Liver (tissue), 9 donors: Measurements from ENCODE around the gene TMEM140. TPM values are rescaled to one million over a fixed set of nuclear protein-coding genes. Genes with fewer than 3 reads are reported as not detected.

Source experiments
- DNase-seq: peaks from one replicate; pipeline ENCODE4 v3.0.0-alpha.2; 2017; ENCODE audit warnings: low spot score
- H3K27ac ChIP-seq, 2 donors: one replicate each; pipeline ENCODE4 v1.7.0; 2013; ENCODE audit warnings: inconsistent platforms in 2 of 2, low read length in 2 of 2, control low read depth in 1 of 2, low read depth in 1 of 2, mild to moderate bottlenecking in 1 of 2
- H3K27me3 ChIP-seq, 4 donors: one replicate each; pipeline versions ENCODE4 v1.6.1 to v1.7.0; 2013; ENCODE audit warnings: low read length in 3 of 4, inconsistent platforms in 1 of 4, mild to moderate bottlenecking in 1 of 4, moderate library complexity in 1 of 4; ENCODE audit not compliant: control insufficient read depth in 4 of 4, insufficient read depth in 4 of 4
- H3K36me3 ChIP-seq, 4 donors: one replicate each; pipeline versions ENCODE4 v1.6.1 to v1.7.0; 2013; ENCODE audit warnings: low read length in 3 of 4, mild to moderate bottlenecking in 3 of 4, low read depth in 1 of 4, moderate library complexity in 1 of 4; ENCODE audit not compliant: control insufficient read depth in 4 of 4, insufficient read depth in 3 of 4
- H3K4me1 ChIP-seq, 4 donors: one replicate each; pipeline versions ENCODE4 v1.6.1 to v1.7.0; 2013; ENCODE audit warnings: low read length in 3 of 4, mild to moderate bottlenecking in 3 of 4, moderate library complexity in 1 of 4; ENCODE audit not compliant: control insufficient read depth in 4 of 4, insufficient read depth in 4 of 4
- H3K4me3 ChIP-seq, 3 donors: one replicate each; pipeline versions ENCODE4 v1.6.1 to v1.7.0; 2013; ENCODE audit warnings: low read length in 3 of 3, control low read depth in 1 of 3, low read depth in 1 of 3, mild to moderate bottlenecking in 1 of 3
- H3K9ac ChIP-seq, 2 donors: one replicate each; pipeline ENCODE4 v1.7.0; 2013; ENCODE audit warnings: low read length in 2 of 2, mild to moderate bottlenecking in 2 of 2, moderate library complexity in 2 of 2, control low read depth in 1 of 2, low read depth in 1 of 2
- H3K9me3 ChIP-seq, 4 donors: one replicate each; pipeline versions ENCODE4 v1.6.1 to v1.7.0; 2013; ENCODE audit warnings: low read length in 3 of 4; ENCODE audit not compliant: control insufficient read depth in 4 of 4
- ATF3 ChIP-seq: IDR thresholded peaks from 2 replicates; pipeline ENCODE4 v1.6.1; 2016; ENCODE audit warnings: antibody characterized with exemption
- EGR1 ChIP-seq, 2 donors: IDR thresholded peaks; 2 replicates each; pipeline ENCODE4 v1.6.1; 2016 to 2018; ENCODE audit warnings: antibody characterized with exemption in 2 of 2, low read depth in 2 of 2
- FOXA1 ChIP-seq: IDR thresholded peaks from 2 replicates; pipeline ENCODE4 v1.6.1; 2016; ENCODE audit warnings: antibody characterized with exemption
- FOXA2 ChIP-seq: IDR thresholded peaks from 2 replicates; pipeline ENCODE4 v1.6.1; 2016; ENCODE audit warnings: antibody characterized with exemption
- GABPA ChIP-seq, 2 donors: IDR thresholded peaks in 1 of 2; conservative IDR thresholded peaks in 1 of 2; 2 replicates each; pipeline ENCODE4 v1.6.1; 2016; ENCODE audit warnings: antibody characterized with exemption in 2 of 2, mild to moderate bottlenecking in 1 of 2, moderate library complexity in 1 of 2
- HNF4A ChIP-seq, 2 donors: conservative IDR thresholded peaks; 2 replicates each; pipeline ENCODE4 v1.6.1; 2016; ENCODE audit warnings: antibody characterized with exemption in 2 of 2, mild to moderate bottlenecking in 2 of 2
- HNF4G ChIP-seq: IDR thresholded peaks from 2 replicates; pipeline ENCODE4 v1.6.1; 2016; ENCODE audit warnings: antibody characterized with exemption
- JUND ChIP-seq, 2 donors: IDR thresholded peaks; 2 replicates each; pipeline ENCODE4 v1.6.1; 2016; ENCODE audit warnings: antibody characterized with exemption in 2 of 2
- NR2F2 ChIP-seq: IDR thresholded peaks from 2 replicates; pipeline ENCODE4 v1.6.1; 2016; ENCODE audit warnings: antibody characterized with exemption
- RAD21 ChIP-seq, 2 donors: IDR thresholded peaks; 2 replicates each; pipeline ENCODE4 v1.6.1; 2016; ENCODE audit warnings: antibody characterized with exemption in 2 of 2, mild to moderate bottlenecking in 2 of 2
- RXRA ChIP-seq, 2 donors: IDR thresholded peaks; 2 replicates each; pipeline ENCODE4 v1.6.1; 2017 to 2018; ENCODE audit warnings: antibody characterized with exemption in 2 of 2, mild to moderate bottlenecking in 1 of 2
- SP1 ChIP-seq: IDR thresholded peaks from 2 replicates; pipeline ENCODE4 v1.6.1; 2018; ENCODE audit warnings: antibody characterized with exemption, mild to moderate bottlenecking
- TAF1 ChIP-seq: conservative IDR thresholded peaks from 2 replicates; pipeline ENCODE4 v1.6.1; 2016; ENCODE audit warnings: antibody characterized with exemption, mild to moderate bottlenecking
- YY1 ChIP-seq: IDR thresholded peaks from 2 replicates; pipeline ENCODE4 v1.6.1; 2016; ENCODE audit warnings: antibody characterized with exemption, mild to moderate bottlenecking
- ZBTB33 ChIP-seq: IDR thresholded peaks from 2 replicates; pipeline ENCODE4 v1.6.1; 2016; ENCODE audit warnings: antibody characterized with exemption
- WGBS: extraction: QIAGEN DNeasy Blood & Tissue Kit; methylation state at CpG from one replicate; pipeline ENCODE4 v1.1.7; 2013; 5-methylcytosine and 5-hydroxymethylcytosine counted together
- polyA plus RNA-seq, 2 donors: library from polyadenylated mRNA; stranded (reverse) in 1 of 2; unstranded in 1 of 2; fragments of 200-250 nt in 1 of 2; fragments of >200 nt in 1 of 2; fragmentation: Nextera tagmentation in 1 of 2; extraction: Ambion mirVana in 1 of 2; gene quantifications; one replicate each; pipeline versions ENCODE4 v1.2.1 to v1.2.3, GENCODE V29; 2013 to 2015
- total RNA-seq, 2 donors: library from RNA; depleted of rRNA; stranded (reverse); fragments of >200 nt; gene quantifications; one replicate each; pipeline ENCODE4 v1.2.3, GENCODE V29; 2014
- TF ChIP-seq, protein P1 (sequence below): fragments of 150-350 bp; IDR thresholded peaks from 2 replicates; pipeline ENCODE4 v1.5.1; 2017; ENCODE audit warnings: improper control_type of control experiment, low read depth, low read length; ENCODE audit not compliant: missing input control
- TF ChIP-seq, protein P2 (sequence below): IDR thresholded peaks from 2 replicates; pipeline ENCODE4 v1.6.1; 2016; ENCODE audit warnings: antibody characterized with exemption, mild to moderate bottlenecking
- TF ChIP-seq, protein P3 (sequence below): IDR thresholded peaks from 2 replicates; pipeline ENCODE4 v1.6.1; 2016; ENCODE audit warnings: antibody characterized with exemption
- donor health status: healthy.
- donor health status: healthy.
- donor health status: healthy.
- donor health status: healthy.
- donor health status: healthy.

The TMEM140 gene
- total and polyA plus RNA-seq, 4 donors: 22.3 to 34.3 (median 25.9) TPM

DNA sequence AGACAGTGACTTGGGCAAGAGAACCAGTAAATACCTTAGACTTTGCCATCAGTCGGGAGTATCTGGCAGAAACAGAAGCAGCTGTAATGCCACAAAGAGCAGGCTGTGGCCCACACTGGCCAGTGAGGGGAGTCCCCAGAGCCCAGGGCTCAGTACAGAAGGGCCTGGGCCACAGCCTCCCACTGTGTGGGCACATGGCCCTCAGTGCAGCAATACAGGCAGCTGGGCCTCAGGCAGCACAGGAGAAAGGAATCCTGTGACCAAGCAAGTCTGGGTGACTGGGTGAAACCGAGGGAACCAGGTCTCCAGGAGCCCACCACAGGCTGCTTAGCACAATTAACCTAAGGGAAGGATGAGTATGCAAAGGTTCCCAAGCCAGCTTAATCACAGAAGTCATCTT is 49.5 kb downstream of the TMEM140 start:
- Histone ChIP-seq H3K4me1 (no peaks in the 10 kb centered on the region), H3K27me3 (no peaks in the 10 kb centered on the region), H3K36me3 (peaks cover 19 to 70% (median 48%) of the 10 kb centered on the region in 4 donors), H3K4me3 (no peak overlapping the region), H3K9me3 (no peaks in the 10 kb centered on the region), H3K9ac (no peak overlapping the region), H3K27ac (no peak overlapping the region)
- no peak for DNase-seq
- WGBS: 98% methylated on average over 2 of the region's 2 CpGs
- no peak for TF ChIP-seq JUND (IDR thresholded peaks at IDR 0.05)
- no peak for TF ChIP-seq HNF4G
- TF ChIP-seq GABPA (IDR thresholded peaks at IDR 0.05 in 1 of 2, conservative IDR thresholded peaks at IDR 0.05 in 1 of 2): no peak
- TF ChIP-seq, protein P1, sequence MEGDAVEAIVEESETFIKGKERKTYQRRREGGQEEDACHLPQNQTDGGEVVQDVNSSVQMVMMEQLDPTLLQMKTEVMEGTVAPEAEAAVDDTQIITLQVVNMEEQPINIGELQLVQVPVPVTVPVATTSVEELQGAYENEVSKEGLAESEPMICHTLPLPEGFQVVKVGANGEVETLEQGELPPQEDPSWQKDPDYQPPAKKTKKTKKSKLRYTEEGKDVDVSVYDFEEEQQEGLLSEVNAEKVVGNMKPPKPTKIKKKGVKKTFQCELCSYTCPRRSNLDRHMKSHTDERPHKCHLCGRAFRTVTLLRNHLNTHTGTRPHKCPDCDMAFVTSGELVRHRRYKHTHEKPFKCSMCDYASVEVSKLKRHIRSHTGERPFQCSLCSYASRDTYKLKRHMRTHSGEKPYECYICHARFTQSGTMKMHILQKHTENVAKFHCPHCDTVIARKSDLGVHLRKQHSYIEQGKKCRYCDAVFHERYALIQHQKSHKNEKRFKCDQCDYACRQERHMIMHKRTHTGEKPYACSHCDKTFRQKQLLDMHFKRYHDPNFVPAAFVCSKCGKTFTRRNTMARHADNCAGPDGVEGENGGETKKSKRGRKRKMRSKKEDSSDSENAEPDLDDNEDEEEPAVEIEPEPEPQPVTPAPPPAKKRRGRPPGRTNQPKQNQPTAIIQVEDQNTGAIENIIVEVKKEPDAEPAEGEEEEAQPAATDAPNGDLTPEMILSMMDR: no peak
- TF ChIP-seq, protein P2, sequence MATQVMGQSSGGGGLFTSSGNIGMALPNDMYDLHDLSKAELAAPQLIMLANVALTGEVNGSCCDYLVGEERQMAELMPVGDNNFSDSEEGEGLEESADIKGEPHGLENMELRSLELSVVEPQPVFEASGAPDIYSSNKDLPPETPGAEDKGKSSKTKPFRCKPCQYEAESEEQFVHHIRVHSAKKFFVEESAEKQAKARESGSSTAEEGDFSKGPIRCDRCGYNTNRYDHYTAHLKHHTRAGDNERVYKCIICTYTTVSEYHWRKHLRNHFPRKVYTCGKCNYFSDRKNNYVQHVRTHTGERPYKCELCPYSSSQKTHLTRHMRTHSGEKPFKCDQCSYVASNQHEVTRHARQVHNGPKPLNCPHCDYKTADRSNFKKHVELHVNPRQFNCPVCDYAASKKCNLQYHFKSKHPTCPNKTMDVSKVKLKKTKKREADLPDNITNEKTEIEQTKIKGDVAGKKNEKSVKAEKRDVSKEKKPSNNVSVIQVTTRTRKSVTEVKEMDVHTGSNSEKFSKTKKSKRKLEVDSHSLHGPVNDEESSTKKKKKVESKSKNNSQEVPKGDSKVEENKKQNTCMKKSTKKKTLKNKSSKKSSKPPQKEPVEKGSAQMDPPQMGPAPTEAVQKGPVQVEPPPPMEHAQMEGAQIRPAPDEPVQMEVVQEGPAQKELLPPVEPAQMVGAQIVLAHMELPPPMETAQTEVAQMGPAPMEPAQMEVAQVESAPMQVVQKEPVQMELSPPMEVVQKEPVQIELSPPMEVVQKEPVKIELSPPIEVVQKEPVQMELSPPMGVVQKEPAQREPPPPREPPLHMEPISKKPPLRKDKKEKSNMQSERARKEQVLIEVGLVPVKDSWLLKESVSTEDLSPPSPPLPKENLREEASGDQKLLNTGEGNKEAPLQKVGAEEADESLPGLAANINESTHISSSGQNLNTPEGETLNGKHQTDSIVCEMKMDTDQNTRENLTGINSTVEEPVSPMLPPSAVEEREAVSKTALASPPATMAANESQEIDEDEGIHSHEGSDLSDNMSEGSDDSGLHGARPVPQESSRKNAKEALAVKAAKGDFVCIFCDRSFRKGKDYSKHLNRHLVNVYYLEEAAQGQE: no peak
- TF ChIP-seq HNF4A (conservative IDR thresholded peaks at IDR 0.05): no peak
- TF ChIP-seq ZBTB33: no peak
- TF ChIP-seq EGR1 (IDR thresholded peaks at IDR 0.05; ENCODE audit: low read depth in 2 of 2): no peak
- no peak for TF ChIP-seq YY1
- no peak for TF ChIP-seq ATF3
- no peak for TF ChIP-seq FOXA2
- TF ChIP-seq, protein P3, sequence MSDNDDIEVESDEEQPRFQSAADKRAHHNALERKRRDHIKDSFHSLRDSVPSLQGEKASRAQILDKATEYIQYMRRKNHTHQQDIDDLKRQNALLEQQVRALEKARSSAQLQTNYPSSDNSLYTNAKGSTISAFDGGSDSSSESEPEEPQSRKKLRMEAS: no peak
- TF ChIP-seq RXRA (IDR thresholded peaks at IDR 0.05): no peak
- no peak for TF ChIP-seq FOXA1
- TF ChIP-seq RAD21 (IDR thresholded peaks at IDR 0.05): no peak
- TF ChIP-seq TAF1: no peak
- no peak for TF ChIP-seq NR2F2
- TF ChIP-seq SP1: no peak
